ENCODE results near the gene NCAN.

DNA sequence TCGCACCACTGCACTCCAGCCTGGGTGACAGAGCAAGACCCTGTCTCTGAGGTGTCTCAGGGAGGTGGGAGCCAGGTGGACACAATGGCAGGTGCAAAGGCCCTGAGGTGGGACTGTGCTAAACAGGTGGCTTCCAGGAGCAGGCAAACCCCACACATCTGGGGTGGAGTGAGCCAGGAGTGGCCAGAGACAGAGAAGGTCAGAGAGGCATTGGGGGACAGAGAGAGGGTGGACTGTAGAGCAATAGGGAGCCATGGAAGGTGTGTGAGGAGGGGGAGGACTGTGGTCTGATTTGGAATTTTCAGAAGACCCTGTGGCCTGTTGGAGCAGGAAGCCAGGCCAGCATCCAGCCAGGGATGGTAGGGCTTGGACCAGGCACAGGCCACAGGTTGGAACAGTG is 46.4 kb upstream of the NCAN start:
- TF ChIP-seq POLR2AphosphoS5 (IDR thresholded peaks at IDR 0.05) (no peak), POLR2A (IDR thresholded peaks at IDR 0.05) (no peak)
